PC-9 (cell line): ENCODE measurements around the gene ZNF333. TPM values are rescaled to one million over a fixed set of nuclear protein-coding genes. Genes with fewer than 3 reads are reported as not detected.

Source experiments
- BruUV-seq: library from RNA; stranded (reverse); fragments of 400-500 nt; replicated peaks from 2 replicates; lab custom pipeline; 2021; lab: Mats Ljungman, UMichigan
- CTCF ChIA-PET: fragments of 300-600 bp; sonication (Branson Sonifier 250); formaldehyde crosslinking; loops from one replicate; lab custom pipeline; 2022; ENCODE audit warnings: antibody characterized with exemption; lab: Charles Lee
- POLR2A ChIA-PET: fragments of 300-600 bp; sonication (Branson Sonifier 250); formaldehyde crosslinking; loops from one replicate; lab custom pipeline; 2022; ENCODE audit warnings: antibody characterized with exemption; ENCODE audit not compliant: unreplicated experiment; lab: Charles Lee
- DNase-seq, 2 experiments: peaks; one replicate each; pipeline versions ENCODE4 v3.0.0 to v3.0.0-alpha.2; 2015 to 2022; ENCODE audit warnings: mixed read lengths in 1 of 2
- H2AFZ ChIP-seq: fragments of 200-600 bp; sonication (generic); 2 replicates; pipeline ENCODE4 v1.8.1; 2017; ENCODE audit warnings: antibody characterized with exemption
- H3F3A ChIP-seq: fragments of 200-600 bp; sonication (generic); 2 replicates; pipeline ENCODE4 v1.8.1; 2017; ENCODE audit warnings: antibody characterized with exemption, mild to moderate bottlenecking, low read depth; ENCODE audit not compliant: insufficient read depth
- H3K27ac ChIP-seq: fragments of 200-600 bp; sonication (generic); 2 replicates; pipeline ENCODE4 v1.6.1; 2016; ENCODE audit warnings: mixed run types
- H3K27me3 ChIP-seq: fragments of 200-600 bp; sonication (generic); 2 replicates; pipeline ENCODE4 v1.6.1; 2016; ENCODE audit warnings: low read depth, mixed run types; ENCODE audit not compliant: insufficient read depth
- H3K36me3 ChIP-seq: fragments of 200-600 bp; sonication (generic); 2 replicates; pipeline ENCODE4 v1.6.1; 2016; ENCODE audit warnings: low read depth, mixed run types
- H3K4me1 ChIP-seq: fragments of 200-600 bp; sonication (generic); replicated peaks from 2 replicates; pipeline ENCODE4 v1.6.1; 2016; ENCODE audit warnings: mixed run types; ENCODE audit not compliant: insufficient read depth
- H3K4me2 ChIP-seq: fragments of 200-600 bp; sonication (generic); 2 replicates; pipeline ENCODE4 v1.6.1; 2017; ENCODE audit warnings: mixed run types
- H3K4me3 ChIP-seq: fragments of 200-600 bp; sonication (generic); 2 replicates; pipeline ENCODE4 v1.6.1; 2016; ENCODE audit warnings: mixed run types
- H3K79me2 ChIP-seq: fragments of 200-600 bp; sonication (generic); 2 replicates; pipeline ENCODE4 v1.6.1; 2017; ENCODE audit warnings: low read depth, mixed run types
- H3K9me2 ChIP-seq: fragments of 200-600 bp; sonication (generic); 2 replicates; pipeline ENCODE4 v1.8.1; 2017; ENCODE audit warnings: mild to moderate bottlenecking; ENCODE audit not compliant: insufficient read depth
- H3K9me3 ChIP-seq: fragments of 200-600 bp; sonication (generic); 2 replicates; pipeline ENCODE4 v1.8.1; 2016; ENCODE audit warnings: low read depth; ENCODE audit not compliant: insufficient read depth
- H4K20me1 ChIP-seq: fragments of 200-600 bp; sonication (generic); 2 replicates; pipeline ENCODE4 v1.8.1; 2017; ENCODE audit not compliant: insufficient read depth
- EZH2 ChIP-seq: fragments of 200-600 bp; sonication (generic); IDR thresholded peaks from 2 replicates; pipeline ENCODE4 v1.8.0; 2017; ENCODE audit warnings: antibody characterized with exemption, low read depth
- intact Hi-C: fragments of 100-400 bp; cut with micrococcal nuclease; formaldehyde crosslinking; loops from one replicate; pipeline ENCODE4 v1.10.0; 2022; ENCODE audit not compliant: unreplicated experiment
- total RNA-seq: library from RNA; stranded (reverse); gene quantifications from 2 replicates; pipeline ENCODE4 v1.2.3, GENCODE V29; 2021
- TF ChIP-seq, protein P1 (sequence below): fragments of 200-600 bp; sonication (generic); conservative IDR thresholded peaks from 2 replicates; pipeline ENCODE4 v1.6.1; 2017; ENCODE audit warnings: mixed run types, antibody characterized with exemption, mild to moderate bottlenecking, moderate library complexity

ZNF333 gene
- total RNA-seq, 1 experiment from 2014 or later = 10.1 TPM

DNA sequence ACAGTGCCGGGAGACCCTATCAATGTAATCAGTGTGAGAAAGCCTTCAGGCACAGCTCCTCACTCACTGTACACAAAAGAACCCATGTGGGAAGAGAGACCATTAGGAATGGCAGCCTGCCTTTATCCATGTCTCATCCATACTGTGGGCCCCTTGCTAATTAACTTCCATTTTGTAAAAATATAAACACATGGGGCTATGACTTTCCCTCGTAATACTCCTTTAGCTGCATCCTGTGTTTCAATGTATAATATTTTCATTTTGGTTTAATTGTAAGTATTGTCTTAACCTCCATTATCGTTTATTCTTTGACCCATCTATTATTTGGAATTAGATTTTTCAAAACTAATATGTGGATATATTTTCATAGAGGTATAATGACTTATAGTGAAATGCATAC, 29.3 kb downstream of the ZNF333 start:
- H3K27me3 ChIP-seq = peaks cover 5% of the 10 kb centered on the region; the same call in 1 of the 2 replicates
- H4K20me1 ChIP-seq = no peaks in the 10 kb centered on the region
- H3K4me3 ChIP-seq = no peak overlapping the region
- no peaks in the 10 kb centered on the region for H3K79me2 ChIP-seq
- H3K9me2 ChIP-seq = no peaks in the 10 kb centered on the region
- H3K27ac ChIP-seq = no peak overlapping the region
- intact Hi-C loops = no loop called here
- ChIA-PET POLR2A (no interaction called here), CTCF (no interaction called here)
- no peak for DNase-seq
- H3K9me3 ChIP-seq = peaks cover 45% of the 10 kb centered on the region
- no peaks in the 10 kb centered on the region for H3F3A ChIP-seq
- H3K36me3 ChIP-seq = peaks cover 13% of the 10 kb centered on the region; the same call in 1 of the 2 replicates
- H2AFZ ChIP-seq = no peak overlapping the region
- H3K4me2 ChIP-seq = no peak overlapping the region
- TF ChIP-seq, protein P1, sequence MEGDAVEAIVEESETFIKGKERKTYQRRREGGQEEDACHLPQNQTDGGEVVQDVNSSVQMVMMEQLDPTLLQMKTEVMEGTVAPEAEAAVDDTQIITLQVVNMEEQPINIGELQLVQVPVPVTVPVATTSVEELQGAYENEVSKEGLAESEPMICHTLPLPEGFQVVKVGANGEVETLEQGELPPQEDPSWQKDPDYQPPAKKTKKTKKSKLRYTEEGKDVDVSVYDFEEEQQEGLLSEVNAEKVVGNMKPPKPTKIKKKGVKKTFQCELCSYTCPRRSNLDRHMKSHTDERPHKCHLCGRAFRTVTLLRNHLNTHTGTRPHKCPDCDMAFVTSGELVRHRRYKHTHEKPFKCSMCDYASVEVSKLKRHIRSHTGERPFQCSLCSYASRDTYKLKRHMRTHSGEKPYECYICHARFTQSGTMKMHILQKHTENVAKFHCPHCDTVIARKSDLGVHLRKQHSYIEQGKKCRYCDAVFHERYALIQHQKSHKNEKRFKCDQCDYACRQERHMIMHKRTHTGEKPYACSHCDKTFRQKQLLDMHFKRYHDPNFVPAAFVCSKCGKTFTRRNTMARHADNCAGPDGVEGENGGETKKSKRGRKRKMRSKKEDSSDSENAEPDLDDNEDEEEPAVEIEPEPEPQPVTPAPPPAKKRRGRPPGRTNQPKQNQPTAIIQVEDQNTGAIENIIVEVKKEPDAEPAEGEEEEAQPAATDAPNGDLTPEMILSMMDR = no peak
- no peak for TF ChIP-seq EZH2
- H3K4me1 ChIP-seq = no peaks in the 10 kb centered on the region
- BruUV-seq = no TSS peak

DNA sequence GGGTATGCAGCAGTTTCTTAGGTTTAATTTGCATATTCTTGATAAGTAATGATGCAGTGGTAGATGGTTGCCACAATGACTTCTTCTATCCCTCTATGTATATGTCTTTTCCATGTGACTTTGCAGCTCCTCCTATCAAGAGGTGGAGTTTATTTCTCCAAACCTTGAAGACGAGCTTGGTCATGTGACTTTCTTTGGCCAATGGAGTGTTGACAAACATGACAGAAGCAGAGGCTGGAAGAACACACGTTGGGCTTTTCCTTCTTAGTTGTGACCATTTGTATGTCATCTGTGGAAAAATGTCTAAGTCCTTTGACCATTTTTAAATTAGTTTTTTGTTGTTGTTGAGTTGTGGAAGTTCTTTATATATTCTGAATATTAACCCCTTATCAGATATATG, 32.3 kb downstream of the ZNF333 start:
- ChIA-PET POLR2A (no interaction called here), CTCF (no interaction called here)

DNA sequence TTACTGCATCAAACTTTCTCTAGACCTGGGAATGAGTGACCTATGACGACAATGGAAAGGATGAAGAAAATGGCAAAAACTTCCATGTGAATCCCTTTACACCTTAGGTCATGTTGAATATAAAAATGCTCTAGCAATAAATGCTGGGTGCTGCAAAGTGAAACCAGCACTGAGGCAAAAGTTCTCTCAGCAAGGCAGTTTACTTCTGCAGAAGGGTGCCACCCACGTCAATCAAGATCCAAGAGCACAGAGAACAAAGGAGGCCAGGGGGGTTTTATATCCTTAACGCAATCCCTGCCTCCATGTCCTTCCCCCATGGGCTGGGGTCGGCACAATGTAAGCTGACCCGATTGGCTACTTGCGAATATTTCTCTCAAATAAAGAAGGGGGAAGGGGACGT, 38.7 kb downstream of the ZNF333 start:
- POLR2A ChIA-PET = no interaction called here
- peaks cover 47% of the 10 kb centered on the region for H3K27me3 ChIP-seq
- TF ChIP-seq, protein P1 = no peak
- TF ChIP-seq EZH2 = no peak
- no peak overlapping the region for H2AFZ ChIP-seq
- no peak overlapping the region for H3K27ac ChIP-seq
- H3K9me3 ChIP-seq = peaks cover 33% of the 10 kb centered on the region; the same call in 1 of the 2 replicates
- H3K79me2 ChIP-seq = no peaks in the 10 kb centered on the region
- no peaks in the 10 kb centered on the region for H3K9me2 ChIP-seq
- H3F3A ChIP-seq = no peaks in the 10 kb centered on the region
- no peaks in the 10 kb centered on the region for H4K20me1 ChIP-seq
- DNase-seq = no peak
- intact Hi-C loops = no loop called here
- no peaks in the 10 kb centered on the region for H3K36me3 ChIP-seq
- CTCF ChIA-PET = no interaction called here
- no TSS peak for BruUV-seq
- H3K4me2 ChIP-seq = no peak overlapping the region
- H3K4me3 ChIP-seq = no peak overlapping the region
- H3K4me1 ChIP-seq = no peaks in the 10 kb centered on the region

More for the DNA sequence above, 32.3 kb downstream of the ZNF333 start:
- Histone ChIP-seq H3K4me2 (no peak overlapping the region), H3F3A (no peaks in the 10 kb centered on the region), H3K27ac (no peak overlapping the region), H3K9me2 (no peaks in the 10 kb centered on the region), H3K36me3 (peaks cover 13% of the 10 kb centered on the region; the same call in 1 of the 2 replicates), H3K27me3 (peaks cover 34% of the 10 kb centered on the region), H2AFZ (no peak overlapping the region), H3K4me3 (no peak overlapping the region), H3K79me2 (no peaks in the 10 kb centered on the region), H3K9me3 (peaks cover 55% of the 10 kb centered on the region), H3K4me1 (no peaks in the 10 kb centered on the region), H4K20me1 (no peaks in the 10 kb centered on the region)
- DNase-seq = no peak
- no TSS peak for BruUV-seq
- TF ChIP-seq, protein P1 = no peak
- TF ChIP-seq EZH2 = no peak
- intact Hi-C loops = no loop called here
